Activated naive CD4-positive, alpha-beta T cell treated with anti-CD3 and anti-CD28 coated beads, Interleukin-2, amount 10 ng/mL, durations not matched to agents 7 days and 5 days (primary cell): ENCODE results near the gene SKI.
A peak's percentile ranks its signal among the peaks of the same experiment; 100 is the strongest.

Source experiments
- CTCF ChIA-PET: fragments of 350-600 bp; sonication (Branson Sonifier 250); formaldehyde crosslinking; loops from one replicate; lab custom pipeline; 2021; ENCODE audit warnings: antibody characterized with exemption; lab: Charles Lee
- DNase-seq: peaks from one replicate; pipeline ENCODE4 v3.0.0-alpha.2; 2020
- H3K27ac Mint-ChIP-seq: one replicate; pipeline ENCODE4 v1.8.0; 2021; ENCODE audit warnings: mild to moderate bottlenecking, moderate library complexity, mixed read lengths
- H3K27me3 Mint-ChIP-seq: one replicate; pipeline ENCODE4 v1.8.0; 2021; ENCODE audit warnings: mild to moderate bottlenecking, mixed read lengths
- H3K36me3 Mint-ChIP-seq: one replicate; pipeline ENCODE4 v1.8.0; 2021; ENCODE audit warnings: mixed read lengths
- H3K4me1 Mint-ChIP-seq: one replicate; pipeline ENCODE4 v1.8.0; 2021; ENCODE audit warnings: mixed read lengths
- H3K4me3 Mint-ChIP-seq: one replicate; pipeline ENCODE4 v1.8.0; 2021; ENCODE audit warnings: mild to moderate bottlenecking, moderate library complexity, mixed read lengths
- H3K9me3 Mint-ChIP-seq: one replicate; pipeline ENCODE4 v1.8.0; 2021; ENCODE audit warnings: mixed read lengths

SKI gene

GRCh38 chr1:2188336-2188735 is 39.8 kb upstream of the SKI start:
- DNase-seq, result no peak
- Mint-ChIP-seq H3K27ac (peak overlapping the region; percentile 78), H3K4me1 (peaks cover 27% of the 10 kb centered on the region), H3K27me3 (no peaks in the 10 kb centered on the region), H3K36me3 (peaks cover 5% of the 10 kb centered on the region), H3K4me3 (no peak overlapping the region), H3K9me3 (no peaks in the 10 kb centered on the region)
- CTCF ChIA-PET, result interaction anchor here (1.0 kb wide), 1 partner anchor 14 kb away, joined by 5 read pairs; no protein-coding TSS in a partner anchor

- Mint-ChIP-seq H3K4me1 (peaks cover 30% of the 10 kb centered on the region), H3K27me3 (no peaks in the 10 kb centered on the region), H3K27ac (peak overlapping the region; percentile 96), H3K36me3 (peaks cover 5% of the 10 kb centered on the region), H3K4me3 (peak overlapping the region; percentile 75), H3K9me3 (no peaks in the 10 kb centered on the region)
- peak; percentile 94 for DNase-seq
- CTCF ChIA-PET, result interaction anchor here (0.8 to 4.2 kb wide), 3 partner anchors 15 to 192 kb away, joined by 3 to 19 read pairs (median 5); no protein-coding TSS in a partner anchor
Observed at GRCh38 chr1:2189459-2190425, 38.4 kb upstream of the SKI start.

- DNase-seq, result no peak
- H3K36me3 Mint-ChIP-seq, result peaks cover 4% of the 10 kb centered on the region
- peaks cover 30% of the 10 kb centered on the region for H3K4me1 Mint-ChIP-seq
- peak overlapping the region; percentile 42 for H3K27ac Mint-ChIP-seq
- no peaks in the 10 kb centered on the region for H3K27me3 Mint-ChIP-seq
- no peaks in the 10 kb centered on the region for H3K9me3 Mint-ChIP-seq
- CTCF ChIA-PET, result interaction anchor here (0.8 to 4.2 kb wide), 4 partner anchors 12 to 192 kb away, joined by 3 to 19 read pairs (median 4); no protein-coding TSS in a partner anchor
- peak overlapping the region; percentile 51 for H3K4me3 Mint-ChIP-seq
Observed at GRCh38 chr1:2190491-2190976, 37.6 kb upstream of the SKI start.

- no peaks in the 10 kb centered on the region for H3K27me3 Mint-ChIP-seq
- H3K36me3 Mint-ChIP-seq, result peaks cover 2% of the 10 kb centered on the region
- peak overlapping the region; percentile 24 for H3K4me3 Mint-ChIP-seq
- peaks cover 32% of the 10 kb centered on the region for H3K4me1 Mint-ChIP-seq
- CTCF ChIA-PET, result interaction anchor here (1.5 to 4.2 kb wide), 2 partner anchors 18 to 190 kb away, joined by 4 to 19 read pairs; no protein-coding TSS in a partner anchor
- DNase-seq, result no peak
- H3K27ac Mint-ChIP-seq, result peak overlapping the region; percentile 30
- no peaks in the 10 kb centered on the region for H3K9me3 Mint-ChIP-seq
Observed at GRCh38 chr1:2192031-2192995, 35.8 kb upstream of the SKI start.

- H3K4me1 Mint-ChIP-seq, result peaks cover 40% of the 10 kb centered on the region
- H3K36me3 Mint-ChIP-seq, result peaks cover 2% of the 10 kb centered on the region
- H3K27me3 Mint-ChIP-seq, result no peaks in the 10 kb centered on the region
- H3K9me3 Mint-ChIP-seq, result no peaks in the 10 kb centered on the region
- peak overlapping the region; percentile 49 for H3K27ac Mint-ChIP-seq
- CTCF ChIA-PET, result interaction anchor here (7.0 kb wide), 1 partner anchor 187 kb away, joined by 217 read pairs; no protein-coding TSS in a partner anchor
- DNase-seq, result no peak
- peak overlapping the region; percentile 63 for H3K4me3 Mint-ChIP-seq
Observed at GRCh38 chr1:2193514-2194281, 34.4 kb upstream of the SKI start.

DNA sequence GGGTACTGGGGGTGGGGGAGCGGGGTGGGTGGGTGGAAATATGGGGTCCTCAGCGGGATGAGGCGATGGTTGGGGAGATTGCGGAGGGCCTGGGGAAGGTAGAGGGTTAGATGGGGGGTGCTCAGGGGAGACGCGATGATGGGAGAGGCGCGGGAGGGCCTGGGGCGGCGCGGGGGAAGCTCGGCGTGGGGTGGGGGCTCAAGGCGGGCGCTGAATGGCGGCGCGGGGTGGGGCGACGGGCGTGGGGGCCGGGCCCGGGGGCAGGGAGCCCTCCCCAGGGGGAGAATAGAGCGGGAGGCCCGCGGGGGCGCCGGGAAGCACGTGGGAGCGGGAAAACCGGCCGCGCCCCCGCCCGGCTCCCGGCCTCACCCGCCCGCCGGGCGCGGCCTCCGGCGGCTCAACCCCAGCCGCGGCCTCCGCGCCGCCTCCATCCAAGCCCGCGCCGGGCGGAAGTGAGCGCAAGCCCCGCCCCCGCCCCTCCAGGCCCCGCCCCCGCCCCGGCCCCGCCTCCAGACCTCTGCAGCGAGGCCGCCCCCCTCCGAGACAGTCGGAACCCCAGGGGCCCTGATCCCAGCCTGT is 33.7 kb upstream of the SKI start, which contains the start of gene FAAP20:
FAAP20 (minus strand) TSS at position 454 of the 579 bp plus-strand sequence; CDS start at position 431, 23 bp downstream.
- no peak for DNase-seq

GRCh38 chr1:2194898-2195673 is 33.0 kb upstream of the SKI start:
- no peaks in the 10 kb centered on the region for H3K9me3 Mint-ChIP-seq
- H3K27ac Mint-ChIP-seq, result peak overlapping the region; percentile 93
- peak; percentile 95 for DNase-seq
- H3K27me3 Mint-ChIP-seq, result no peaks in the 10 kb centered on the region
- H3K4me3 Mint-ChIP-seq, result peak overlapping the region; percentile 77
- CTCF ChIA-PET, result interaction anchor here (0.7 to 7.0 kb wide), 23 partner anchors 9 to 361 kb away, joined by 3 to 217 read pairs (median 5); partner anchors contain the start of genes MORN1, PANK4, PEX10 and RER1
- H3K36me3 Mint-ChIP-seq, result peaks cover 2% of the 10 kb centered on the region
- H3K4me1 Mint-ChIP-seq, result peaks cover 43% of the 10 kb centered on the region

More for the DNA sequence above, 33.7 kb upstream of the SKI start, which contains the start of gene FAAP20:
- peaks cover 42% of the 10 kb centered on the region for H3K4me1 Mint-ChIP-seq
- peak within 1 kb of the TSS; percentile 93 for H3K27ac Mint-ChIP-seq
- CTCF ChIA-PET, result interaction anchor here (0.7 to 7.0 kb wide), 22 partner anchors 10 to 362 kb away, joined by 3 to 217 read pairs (median 5); partner anchors contain the start of genes MORN1, PANK4, PEX10 and RER1
- H3K27me3 Mint-ChIP-seq, result no peaks in the 10 kb centered on the region
- H3K9me3 Mint-ChIP-seq, result no peaks in the 10 kb centered on the region
- peaks cover 2% of the 10 kb centered on the region for H3K36me3 Mint-ChIP-seq
- peak within 1 kb of the TSS; percentile 77 for H3K4me3 Mint-ChIP-seq

GRCh38 chr1:2195785-2196184 is 32.3 kb upstream of the SKI start:
- Mint-ChIP-seq H3K27me3 (no peaks in the 10 kb centered on the region), H3K27ac (peak overlapping the region; percentile 55), H3K9me3 (no peaks in the 10 kb centered on the region), H3K4me1 (peaks cover 41% of the 10 kb centered on the region), H3K36me3 (peaks cover 2% of the 10 kb centered on the region), H3K4me3 (no peak overlapping the region)
- CTCF ChIA-PET, result interaction anchor here (0.7 to 7.0 kb wide), 8 partner anchors 11 to 331 kb away, joined by 3 to 217 read pairs (median 6); partner anchors contain the start of genes MORN1, PANK4 and RER1
- no peak for DNase-seq

DNA sequence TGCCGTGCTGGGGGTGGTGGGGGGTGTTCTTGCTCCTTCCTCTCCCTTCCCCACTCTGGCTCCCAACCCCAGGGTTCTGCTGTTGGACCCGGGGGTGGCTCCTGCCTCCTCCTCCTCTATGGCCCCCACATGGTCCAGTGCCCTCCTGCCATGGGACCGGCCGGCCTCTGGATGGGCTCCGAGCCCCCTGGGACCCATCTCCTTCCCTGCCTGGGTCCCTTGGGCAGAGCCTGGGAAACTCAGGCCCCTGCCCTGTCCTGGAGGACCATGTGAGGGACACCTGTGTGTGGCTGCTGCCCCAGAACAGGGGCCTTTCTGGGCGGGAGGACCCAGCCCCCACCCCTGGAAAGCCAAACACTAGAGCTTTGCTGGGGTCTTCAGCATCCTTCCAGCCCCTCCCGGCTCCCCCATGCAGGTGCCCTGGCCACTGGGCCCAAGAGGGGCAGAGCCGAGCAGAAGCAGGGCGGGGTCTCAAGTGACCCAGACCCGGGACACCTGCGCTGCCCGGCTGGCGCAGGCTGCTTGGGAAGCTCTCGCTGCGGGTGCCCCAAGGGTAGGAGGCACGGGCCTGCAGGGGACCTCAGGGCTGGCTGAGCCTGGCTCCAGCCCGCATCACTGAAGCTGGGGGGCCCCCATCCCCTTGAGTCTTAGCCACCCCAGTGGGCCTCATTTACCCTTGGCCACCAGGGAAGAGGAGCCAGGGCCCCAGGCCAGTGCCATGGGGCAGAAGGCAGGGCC is 31.0 kb upstream of the SKI start:
- no peak for DNase-seq
- CTCF ChIA-PET, result interaction anchor here (2.7 to 7.0 kb wide), 2 partner anchors 184 to 193 kb away, joined by 22 to 217 read pairs; partner anchors contain the start of genes MORN1 and RER1
- no peaks in the 10 kb centered on the region for H3K27me3 Mint-ChIP-seq
- no peak overlapping the region for H3K27ac Mint-ChIP-seq
- peaks cover 39% of the 10 kb centered on the region for H3K4me1 Mint-ChIP-seq
- H3K4me3 Mint-ChIP-seq, result no peak overlapping the region
- H3K9me3 Mint-ChIP-seq, result no peaks in the 10 kb centered on the region
- peaks cover 2% of the 10 kb centered on the region for H3K36me3 Mint-ChIP-seq

GRCh38 chr1:2197707-2198165 is 30.4 kb upstream of the SKI start:
- Mint-ChIP-seq H3K4me1 (peaks cover 37% of the 10 kb centered on the region), H3K36me3 (peaks cover 2% of the 10 kb centered on the region), H3K4me3 (no peak overlapping the region), H3K27ac (peak overlapping the region; percentile 83), H3K27me3 (no peaks in the 10 kb centered on the region), H3K9me3 (no peaks in the 10 kb centered on the region)
- CTCF ChIA-PET, result interaction anchor here (3.4 to 7.0 kb wide), 2 partner anchors 35 to 183 kb away, joined by 21 to 217 read pairs; no protein-coding TSS in a partner anchor
- DNase-seq, result no peak

GRCh38 chr1:2198571-2198970 is 29.5 kb upstream of the SKI start:
- CTCF ChIA-PET, result interaction anchor here (0.8 to 7.0 kb wide), 4 partner anchors 30 to 216 kb away, joined by 3 to 217 read pairs (median 14); no protein-coding TSS in a partner anchor
- H3K9me3 Mint-ChIP-seq, result no peaks in the 10 kb centered on the region
- no peaks in the 10 kb centered on the region for H3K36me3 Mint-ChIP-seq

More at GRCh38 chr1:2198571-2198970, 29.5 kb upstream of the SKI start:
- Mint-ChIP-seq H3K4me1 (peaks cover 34% of the 10 kb centered on the region), H3K27me3 (no peaks in the 10 kb centered on the region), H3K27ac (peak overlapping the region; percentile 83), H3K4me3 (peak overlapping the region; percentile 81)
- DNase-seq, result no peak
